VCaP (cell line): Measurements from ENCODE around the gene DNM1L.

ENCODE experiments used
- H3K27ac ChIP-seq: fragments of 450-650 bp; 2 replicates; pipeline ENCODE4 v1.5.1; 2017
- CTCF ChIP-seq: fragments of 450-650 bp; conservative IDR thresholded peaks from 2 replicates; pipeline ENCODE4 v1.5.1; 2017; ENCODE audit warnings: mild to moderate bottlenecking, moderate library complexity

DNM1L gene

GRCh38 chr12:32776258-32776657, 97.2 kb downstream of the DNM1L start:
- no peak overlapping the region for H3K27ac ChIP-seq
- no peak for TF ChIP-seq CTCF

- no peak overlapping the region for H3K27ac ChIP-seq
- no peak for TF ChIP-seq CTCF
Observed at GRCh38 chr12:32777159-32777558, 98.1 kb downstream of the DNM1L start.

- TF ChIP-seq CTCF, result no peak
- no peak overlapping the region for H3K27ac ChIP-seq
Observed at GRCh38 chr12:32777691-32778175, 98.6 kb downstream of the DNM1L start.

- H3K27ac ChIP-seq, result no peak overlapping the region
- no peak for TF ChIP-seq CTCF
Observed at GRCh38 chr12:32780071-32780470, 101.0 kb downstream of the DNM1L start.

- no peak for TF ChIP-seq CTCF
- H3K27ac ChIP-seq, result no peak overlapping the region
Observed at GRCh38 chr12:32783029-32783428, 103.9 kb downstream of the DNM1L start.

- no peak for TF ChIP-seq CTCF
- H3K27ac ChIP-seq, result no peak overlapping the region
Observed at GRCh38 chr12:32785557-32785956, 106.5 kb downstream of the DNM1L start.

- no peak overlapping the region for H3K27ac ChIP-seq
- no peak for TF ChIP-seq CTCF
Observed at GRCh38 chr12:32788405-32788804, 109.3 kb downstream of the DNM1L start.

- TF ChIP-seq CTCF, result no peak
- no peak overlapping the region for H3K27ac ChIP-seq
Observed at GRCh38 chr12:32789446-32789845, 110.3 kb downstream of the DNM1L start.
